Fibroblast of the conjunctiva (primary cell): ENCODE measurements around the gene SYT9.

Experiments used
- DNase-seq: peaks from one replicate; pipeline ENCODE4 v3.0.0-alpha.2; 2010; ENCODE audit warnings: low read depth

Gene SYT9

DNA sequence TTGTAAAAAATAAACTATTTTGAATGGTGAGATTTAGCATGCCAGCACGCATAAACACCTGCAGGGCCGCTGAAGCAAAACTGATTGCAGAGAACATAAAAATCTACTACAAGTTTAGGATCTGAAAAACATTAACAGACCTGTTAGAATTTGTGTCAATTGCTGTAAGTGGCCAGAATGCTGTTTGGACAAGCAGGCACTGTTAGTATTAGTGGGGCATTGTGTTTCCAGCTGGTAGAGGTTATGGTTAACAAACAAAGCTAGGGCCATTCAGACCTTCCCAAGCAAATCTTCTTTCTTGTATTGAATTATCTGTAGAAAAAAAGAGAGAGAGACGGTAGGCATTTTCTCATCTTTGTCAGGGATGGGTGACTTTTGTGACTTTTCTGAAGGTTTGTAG is 176.0 kb downstream of the SYT9 start:
- DNase-seq: no peak

DNA sequence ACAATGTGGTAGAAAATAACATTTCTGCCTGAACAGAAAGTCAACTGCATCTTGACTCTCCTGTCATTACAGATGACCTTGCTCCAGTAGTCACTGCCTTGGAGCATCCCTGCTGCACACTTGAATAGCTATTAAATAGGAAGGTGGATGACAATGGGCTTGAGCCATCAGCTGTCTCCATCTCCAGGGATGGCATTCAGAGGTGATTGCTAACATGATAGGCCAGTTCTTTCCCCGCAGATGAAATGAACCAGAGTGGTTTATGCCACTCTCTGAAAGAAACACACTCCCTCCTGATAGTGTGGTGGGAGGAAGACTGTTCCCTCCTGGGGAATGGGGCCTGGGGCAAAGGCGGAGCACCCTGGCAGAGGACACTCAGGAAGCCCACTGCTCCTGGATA is 176.5 kb downstream of the SYT9 start:
- DNase-seq: no peak

DNA sequence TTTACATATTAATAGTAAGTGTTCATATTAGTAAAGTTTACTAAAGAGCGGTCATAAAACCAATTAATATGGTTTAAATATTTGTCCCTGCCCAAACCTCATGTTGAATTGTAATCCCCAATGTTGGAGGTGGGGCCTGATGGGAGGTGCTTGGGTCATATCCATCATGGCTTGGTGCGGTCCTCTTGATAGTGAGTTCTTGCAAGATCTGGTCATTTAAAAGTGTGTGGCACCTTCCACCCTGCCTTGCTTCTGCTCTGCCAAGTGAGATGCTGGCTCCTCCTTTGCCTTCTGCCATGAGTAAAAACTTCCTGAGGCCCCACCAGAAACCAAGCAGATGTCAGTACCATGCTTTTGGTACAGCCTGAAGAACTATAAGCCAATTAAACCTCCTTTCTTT is 178.8 kb downstream of the SYT9 start:
- no peak for DNase-seq

DNA sequence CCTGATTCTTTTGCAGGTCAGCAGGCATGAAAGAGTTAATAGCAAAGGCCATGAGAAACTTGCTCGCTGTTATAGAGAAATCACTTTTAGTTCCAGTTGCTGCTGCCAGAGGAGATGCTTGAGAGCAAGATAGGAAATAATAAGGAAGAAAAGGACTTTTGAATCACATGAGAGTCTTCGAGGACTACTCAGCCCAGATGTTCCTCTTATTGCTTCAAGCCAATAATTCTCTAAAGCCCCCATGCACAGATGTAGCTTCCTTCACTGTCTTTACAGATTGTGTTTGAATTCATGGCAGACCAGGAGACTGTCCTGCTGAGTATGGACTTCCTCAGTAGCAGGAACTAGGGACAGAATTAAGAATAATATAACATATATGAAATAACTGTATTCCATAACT is 183.5 kb downstream of the SYT9 start:
- no peak for DNase-seq

DNA sequence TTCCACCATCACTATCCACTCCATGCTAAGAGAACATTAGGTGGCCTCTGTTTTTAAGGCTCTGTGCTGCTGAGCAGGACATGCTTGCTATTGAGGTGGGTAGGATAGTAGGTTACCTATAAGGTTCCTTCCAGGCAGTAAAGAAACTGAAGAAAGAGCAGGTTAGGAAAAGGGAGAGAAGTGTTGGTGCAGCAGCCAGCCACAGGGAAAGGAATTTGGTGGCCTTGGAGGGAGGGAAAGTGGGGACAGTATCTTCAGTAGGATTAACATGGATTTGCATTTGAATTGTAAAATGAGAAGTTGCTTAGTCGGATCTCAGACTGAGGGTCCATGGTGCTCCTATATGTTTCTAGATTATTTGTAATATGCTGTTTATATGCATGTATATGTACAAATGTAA is 184.4 kb downstream of the SYT9 start:
- no peak for DNase-seq

DNA sequence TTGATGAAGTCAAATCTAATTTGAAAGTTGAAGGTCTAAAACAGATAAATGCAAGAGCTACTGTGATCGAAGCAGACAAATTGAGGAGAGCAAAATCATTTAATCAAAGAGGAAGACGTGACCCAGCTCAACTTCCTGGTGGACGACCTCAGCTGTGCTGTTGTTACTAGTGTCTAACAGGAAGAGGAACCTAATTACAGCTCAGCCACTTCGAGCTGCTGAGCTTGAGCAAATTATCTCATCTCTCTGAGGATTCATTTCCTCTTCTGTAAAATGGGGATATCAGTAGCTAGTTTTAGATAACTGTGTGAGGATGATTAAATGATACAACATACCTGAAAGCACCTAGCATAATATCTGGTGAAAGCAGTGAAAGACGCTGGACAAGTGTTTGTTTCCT is 185.0 kb downstream of the SYT9 start:
- DNase-seq: no peak

DNA sequence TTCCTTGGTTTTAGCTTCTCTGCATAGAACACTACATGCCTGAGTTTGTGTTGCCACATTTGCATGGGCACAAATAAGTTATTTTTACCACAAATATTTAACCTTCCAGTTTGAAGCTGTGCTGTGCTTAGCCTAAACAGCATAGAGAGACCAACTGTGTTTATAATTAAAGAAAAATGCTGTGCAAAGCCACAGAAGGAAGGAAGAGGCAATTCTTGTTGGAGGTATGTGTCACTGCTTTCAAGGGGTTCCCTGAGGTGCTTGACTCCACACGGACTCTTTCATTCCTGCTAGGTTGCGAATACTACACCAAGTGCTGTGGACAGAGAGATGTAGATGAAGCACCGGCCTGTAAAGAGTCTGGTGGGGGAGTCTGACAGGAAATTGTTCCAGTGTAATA is 186.0 kb downstream of the SYT9 start:
- DNase-seq: no peak

DNA sequence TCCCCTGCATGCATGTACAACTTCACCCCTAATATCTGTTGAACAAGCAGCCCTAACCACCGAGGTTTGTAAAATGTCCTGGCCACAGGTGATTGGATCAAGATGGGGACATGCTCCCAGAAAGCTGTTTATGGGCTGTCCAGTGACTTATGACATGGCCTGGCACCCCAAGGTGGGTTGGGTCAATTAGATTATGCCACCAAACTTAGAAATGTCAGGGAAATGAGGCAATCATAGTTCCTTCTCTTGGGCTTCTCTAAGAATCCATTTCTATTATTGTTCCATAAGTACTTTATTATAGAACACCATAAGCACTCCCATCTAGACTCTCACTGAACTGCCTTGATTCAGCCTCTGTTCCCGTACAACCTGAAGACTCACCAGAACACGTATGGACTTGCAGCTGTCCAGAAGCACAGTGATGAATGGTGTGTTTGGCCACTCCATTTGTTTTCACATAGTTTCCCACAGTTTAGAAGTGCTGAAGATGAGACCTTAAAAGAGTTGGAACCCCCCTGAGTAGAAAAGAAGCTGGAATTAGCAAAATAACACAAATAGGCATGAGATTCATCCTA is 188.1 kb downstream of the SYT9 start:
- DNase-seq: no peak

DNA sequence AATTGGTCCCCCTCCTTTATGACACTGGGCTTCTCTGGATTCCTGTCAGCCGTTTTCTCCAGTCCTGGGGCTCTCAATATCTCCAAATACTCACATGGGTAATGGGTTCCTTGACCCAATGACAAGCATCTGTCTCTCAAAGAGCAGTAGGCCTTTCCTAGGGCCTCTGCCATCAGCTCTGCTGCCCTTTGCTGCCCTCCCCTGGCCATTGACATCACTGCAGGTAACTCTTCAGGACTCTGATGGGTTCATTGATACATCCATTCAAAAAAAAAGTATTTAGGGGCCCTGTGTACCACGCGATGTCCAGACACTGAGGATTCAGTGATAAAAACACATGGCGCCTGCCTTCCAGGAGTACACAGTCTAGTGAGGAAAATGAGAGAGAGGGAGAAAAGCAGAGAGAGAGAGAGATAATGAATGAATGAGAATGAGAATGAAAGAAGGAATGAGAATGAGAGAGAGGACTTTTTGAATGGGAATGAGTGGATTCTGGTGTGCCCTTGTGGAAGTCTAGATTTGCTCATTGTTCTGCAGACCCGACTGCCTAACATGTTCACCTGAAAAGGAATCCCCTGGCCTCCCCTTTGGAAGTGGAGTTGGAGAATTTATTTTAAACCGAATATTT is 191.0 kb downstream of the SYT9 start:
- DNase-seq: peak; percentile 31

DNA sequence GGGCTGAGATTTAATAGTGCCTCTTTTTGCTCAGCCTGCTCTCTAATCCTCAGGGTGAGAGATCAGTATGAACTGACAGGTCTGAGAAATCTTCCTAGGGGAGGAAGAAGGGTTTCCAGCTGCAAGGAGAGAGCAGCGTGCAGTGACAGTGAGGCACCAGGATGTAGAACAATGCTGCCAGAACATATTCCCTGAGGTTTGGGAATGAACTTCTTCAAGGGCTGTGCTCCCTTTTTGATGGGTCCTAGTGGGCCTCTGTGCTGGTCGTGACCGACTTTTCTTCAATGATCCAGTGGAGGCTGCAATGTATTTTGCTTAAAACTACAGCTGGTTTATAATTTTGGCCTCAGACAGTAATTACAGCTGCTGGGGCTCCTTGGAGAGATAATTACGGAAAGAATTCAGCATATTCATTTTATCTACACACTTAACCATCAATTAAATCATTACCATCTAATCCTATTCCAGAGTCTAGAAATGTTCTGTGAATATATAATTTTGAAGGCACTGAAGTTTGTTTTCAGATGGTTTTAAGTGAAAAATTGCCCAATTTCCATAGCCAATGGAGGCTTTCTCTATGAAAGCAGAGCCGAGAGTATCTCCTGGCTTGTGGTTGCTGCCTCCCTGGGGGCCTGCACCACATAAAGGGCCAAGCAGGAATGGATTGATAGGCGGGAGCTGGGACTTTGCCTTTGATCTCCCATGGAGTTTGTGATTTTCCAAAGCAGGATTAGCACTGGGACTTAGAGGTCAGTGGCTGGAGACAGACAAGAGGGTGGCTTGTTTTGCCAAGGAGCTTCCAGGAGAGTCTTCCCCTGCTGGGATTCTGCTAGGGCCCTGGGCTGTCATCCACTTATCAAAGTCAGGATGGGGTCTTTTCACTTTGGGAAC is 192.6 kb downstream of the SYT9 start:
- DNase-seq: no peak

DNA sequence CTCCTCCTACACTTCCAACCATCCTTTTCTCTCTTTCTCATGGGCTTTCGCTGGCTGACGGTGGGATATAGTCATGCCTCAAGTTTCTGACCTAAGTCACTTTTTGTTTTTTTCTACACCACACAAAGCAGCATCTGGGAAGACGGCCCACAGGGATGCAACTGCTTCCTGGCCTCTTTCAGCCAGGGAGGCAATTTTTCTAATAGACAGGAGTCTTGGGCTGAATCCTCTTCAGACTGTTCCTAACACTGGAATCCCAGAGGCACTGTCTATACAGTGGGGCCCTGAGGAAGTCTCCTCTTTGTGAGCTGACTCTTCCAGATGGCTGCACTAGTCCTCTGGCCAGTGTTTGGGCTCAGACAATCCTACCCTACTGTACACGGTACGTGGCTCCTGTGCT is 193.9 kb downstream of the SYT9 start:
- DNase-seq: no peak

DNA sequence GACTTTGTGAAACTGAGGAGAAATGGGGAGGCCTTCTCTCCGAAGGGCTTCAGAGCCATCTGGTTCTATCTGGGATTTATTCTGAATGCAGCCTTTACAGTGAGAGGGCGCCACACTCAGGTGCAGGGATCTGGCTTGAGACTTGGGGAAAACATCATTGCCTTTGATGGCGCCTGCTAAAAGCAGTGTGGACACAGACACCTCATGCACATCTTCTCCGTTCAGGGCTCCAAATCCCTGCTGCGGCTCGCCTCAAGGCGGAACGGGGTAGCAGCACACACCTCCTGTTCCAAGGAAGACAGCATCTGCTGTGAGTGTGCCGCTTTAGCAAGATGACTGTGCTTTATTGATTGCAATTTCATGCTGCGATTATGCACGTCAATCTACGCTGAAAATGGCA is 196.5 kb downstream of the SYT9 start:
- DNase-seq: no peak

DNA sequence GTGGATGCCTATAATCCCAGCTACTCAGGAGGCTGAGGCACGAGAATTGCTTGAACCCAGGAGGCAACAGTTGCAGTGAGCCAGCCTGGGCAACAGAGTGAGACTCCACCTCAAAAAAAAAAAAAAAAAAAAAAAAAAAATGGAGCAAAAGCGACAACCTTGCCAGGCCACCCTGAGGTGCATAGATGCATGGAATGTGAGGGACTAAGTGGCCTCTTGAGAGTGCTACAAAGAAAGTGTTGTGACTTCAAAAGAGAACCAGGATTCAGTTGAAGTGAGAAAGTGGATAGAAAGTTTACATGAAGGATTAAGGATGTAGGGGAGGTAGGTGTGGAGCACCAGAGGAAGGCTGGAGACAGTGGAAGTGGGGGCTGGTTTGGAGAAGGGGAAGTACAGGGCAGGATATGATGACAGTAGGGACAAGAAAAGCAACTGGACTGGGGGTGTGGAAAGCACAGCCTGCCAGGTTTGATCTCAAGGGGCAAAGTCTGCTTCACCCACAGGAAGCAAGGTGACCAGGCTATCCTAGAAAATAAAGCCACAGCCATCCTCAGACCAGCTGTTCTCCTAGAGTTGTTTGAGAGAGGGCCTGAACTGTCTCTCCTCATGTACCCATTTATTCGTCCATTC is 197.6 kb downstream of the SYT9 start:
- no peak for DNase-seq

DNA sequence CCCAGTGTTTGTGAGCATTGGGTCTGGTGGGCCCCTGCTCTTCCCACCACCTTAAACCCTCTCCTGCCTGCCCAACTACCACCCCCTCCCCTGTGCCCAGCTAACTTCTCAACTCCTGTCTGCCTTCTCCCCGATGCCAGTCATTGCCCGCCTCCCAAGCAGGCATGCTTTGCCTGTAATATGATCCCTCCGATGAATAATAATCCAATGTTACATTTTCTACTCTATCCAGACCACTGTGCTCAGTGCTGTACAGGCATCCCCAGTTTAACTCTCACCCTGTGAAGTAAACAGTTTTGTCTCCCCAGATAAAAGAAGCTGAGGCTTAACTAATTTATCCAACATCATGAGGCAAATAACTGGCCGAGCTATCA is 198.1 kb downstream of the SYT9 start:
- DNase-seq: no peak

DNA sequence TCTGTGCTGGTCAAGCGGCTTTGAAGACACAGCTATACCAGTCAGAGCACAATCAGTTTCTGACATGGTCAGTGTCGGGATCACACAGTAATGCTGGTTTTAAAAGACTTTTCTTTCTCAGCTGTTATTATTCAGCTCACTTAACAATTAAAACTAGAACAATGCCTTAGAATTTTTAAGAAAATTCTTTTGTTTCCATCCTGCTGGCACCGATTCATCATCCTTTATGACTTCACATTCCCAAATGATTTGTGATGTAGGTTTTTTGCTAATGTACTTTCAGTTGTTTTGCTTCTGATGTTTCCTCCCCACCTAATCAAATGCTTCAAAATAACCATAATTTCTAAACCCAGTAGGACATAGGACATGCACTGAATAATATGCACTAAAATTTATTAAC is 199.1 kb downstream of the SYT9 start:
- DNase-seq: no peak

DNA sequence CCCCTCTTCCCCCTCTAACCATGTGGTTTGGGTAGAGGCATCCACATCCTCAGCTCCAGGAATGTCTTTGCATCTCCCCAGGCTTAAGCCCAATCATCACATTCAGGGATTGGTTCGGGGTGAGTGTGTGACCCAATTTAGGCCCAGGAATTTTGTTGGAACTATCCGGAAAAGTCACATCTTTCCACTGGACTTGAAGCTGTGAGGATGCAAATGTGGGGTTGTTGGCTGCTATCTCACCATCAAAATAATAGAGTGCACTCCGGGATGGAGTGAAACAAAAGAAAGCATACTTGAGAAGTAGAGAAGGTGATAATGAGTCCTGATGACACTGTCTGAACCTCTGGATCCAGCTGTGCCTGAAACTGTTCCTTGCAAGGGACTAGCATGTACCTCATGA is 199.8 kb downstream of the SYT9 start:
- DNase-seq: no peak

DNA sequence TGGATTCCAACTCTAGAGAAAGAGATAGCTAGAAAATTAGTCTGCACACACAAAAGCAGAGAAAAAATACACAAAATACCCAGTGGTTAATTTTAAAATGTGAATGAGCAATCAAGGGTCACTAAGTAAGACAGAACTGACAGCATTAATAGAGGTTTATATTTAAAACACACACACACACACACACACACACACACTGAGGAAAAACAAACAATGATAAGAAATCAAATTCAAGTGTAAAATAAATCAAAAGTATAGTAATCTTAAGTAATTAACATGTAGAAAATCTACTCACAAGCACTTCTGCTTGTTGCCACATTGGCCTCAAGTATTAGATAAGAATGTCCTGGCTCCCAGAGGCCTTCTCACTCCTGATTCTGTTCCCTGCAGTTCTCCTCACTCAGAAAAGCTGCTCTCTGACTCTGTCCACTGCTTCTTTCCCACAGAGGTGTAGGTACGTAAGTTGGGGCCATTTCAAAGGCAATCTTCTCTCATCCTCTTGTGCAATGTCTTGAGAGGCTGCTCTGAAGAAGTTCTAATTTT is 200.3 kb downstream of the SYT9 start:
- no peak for DNase-seq

DNA sequence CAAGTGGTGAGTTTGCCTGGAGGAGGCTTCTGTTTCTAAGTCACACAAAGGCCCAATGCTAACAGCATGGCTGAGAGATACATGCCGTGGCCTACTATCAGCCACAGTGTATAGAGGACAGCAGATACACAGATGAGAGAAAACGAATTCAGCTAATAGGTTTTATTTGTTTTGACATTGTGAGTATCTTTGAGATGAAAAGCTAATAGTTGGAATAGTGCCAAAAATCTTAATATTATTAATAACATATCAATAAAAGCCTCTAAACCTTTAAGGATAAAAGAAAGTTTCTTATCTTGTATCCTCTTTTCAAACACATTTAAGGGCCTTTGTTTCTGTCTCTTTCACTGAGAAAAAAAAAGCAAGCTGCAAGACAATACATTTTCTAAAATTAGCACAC is 203.2 kb downstream of the SYT9 start:
- DNase-seq: no peak

DNA sequence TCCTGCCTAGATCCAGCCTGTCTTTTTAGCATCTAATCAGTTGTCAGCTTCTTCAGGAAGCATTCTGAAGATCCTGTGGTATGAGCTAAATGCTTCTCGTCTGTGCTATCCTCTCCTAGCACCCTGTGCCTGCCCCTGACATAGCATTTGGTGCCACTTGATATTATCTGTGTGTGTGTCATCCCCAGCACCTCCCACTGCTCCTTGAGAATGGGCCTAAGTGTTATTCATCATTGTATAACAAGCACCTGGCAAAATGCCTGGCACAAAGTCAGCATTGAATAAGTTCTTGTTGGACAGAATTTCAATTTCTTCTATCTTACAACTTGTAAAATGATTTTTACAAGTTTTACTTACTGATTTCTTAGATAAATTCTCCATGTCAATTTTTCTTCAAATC is 205.5 kb downstream of the SYT9 start:
- DNase-seq: no peak

DNA sequence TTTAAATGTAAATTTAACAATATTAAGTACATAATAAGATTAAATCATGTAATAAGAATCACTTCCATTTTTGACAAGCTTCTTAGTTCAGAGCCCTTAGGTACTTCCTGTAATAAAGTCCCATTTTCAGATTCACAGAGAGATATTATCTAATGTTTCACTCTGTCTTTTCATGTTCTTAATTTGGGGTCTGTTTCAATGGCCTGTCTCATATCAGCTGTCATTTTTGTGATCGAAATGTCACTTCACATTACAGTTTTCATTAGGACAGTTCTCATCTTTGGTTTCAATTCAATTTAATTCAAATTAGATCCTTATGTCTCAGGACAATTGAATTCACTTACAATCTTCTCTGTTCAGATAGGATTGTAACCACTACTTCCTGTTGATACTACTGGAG is 211.0 kb downstream of the SYT9 start:
- no peak for DNase-seq

DNA sequence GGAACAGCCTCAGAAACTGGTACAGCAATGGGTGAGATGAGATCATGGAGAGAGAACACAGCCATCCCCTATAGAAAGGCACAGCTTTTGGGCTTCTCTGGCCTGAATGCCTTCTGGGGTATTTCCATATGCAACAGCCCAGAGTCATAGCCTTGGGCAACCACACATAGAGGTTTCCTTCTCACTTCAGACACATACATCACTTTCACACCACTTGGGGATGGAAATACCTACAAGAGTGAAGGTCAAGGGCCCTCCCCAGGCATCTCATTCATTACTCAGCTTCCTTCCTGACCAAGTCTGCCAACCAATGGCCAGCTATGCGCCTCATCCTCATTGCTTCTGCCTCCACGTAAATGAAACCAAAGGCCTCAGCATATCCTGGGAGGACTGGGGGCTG is 215.9 kb downstream of the SYT9 start:
- no peak for DNase-seq

DNA sequence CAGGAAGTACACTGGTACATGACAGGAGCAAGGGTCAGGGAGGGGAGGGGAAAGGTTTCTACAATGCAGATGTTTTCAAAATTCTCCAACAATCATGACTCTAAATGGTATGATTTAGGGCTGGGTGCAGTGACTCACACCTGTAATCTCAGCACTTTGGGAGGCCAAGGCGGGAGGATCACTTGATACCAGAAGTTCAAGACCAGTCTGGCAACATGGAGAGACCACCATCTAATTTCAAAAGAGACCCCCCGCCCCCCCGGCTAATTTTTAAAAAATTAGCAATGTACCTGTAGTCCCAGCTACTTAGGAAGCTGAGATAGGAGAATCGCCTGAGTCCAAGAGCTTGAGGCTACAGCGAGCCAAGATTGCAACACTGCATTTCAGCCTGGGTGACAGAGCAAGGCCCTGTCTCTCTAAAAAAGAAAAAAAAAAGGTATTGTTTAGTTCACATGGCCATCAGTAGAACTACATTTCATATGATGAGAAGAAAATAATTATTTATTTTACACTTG is 217.7 kb downstream of the SYT9 start:
- no peak for DNase-seq

DNA sequence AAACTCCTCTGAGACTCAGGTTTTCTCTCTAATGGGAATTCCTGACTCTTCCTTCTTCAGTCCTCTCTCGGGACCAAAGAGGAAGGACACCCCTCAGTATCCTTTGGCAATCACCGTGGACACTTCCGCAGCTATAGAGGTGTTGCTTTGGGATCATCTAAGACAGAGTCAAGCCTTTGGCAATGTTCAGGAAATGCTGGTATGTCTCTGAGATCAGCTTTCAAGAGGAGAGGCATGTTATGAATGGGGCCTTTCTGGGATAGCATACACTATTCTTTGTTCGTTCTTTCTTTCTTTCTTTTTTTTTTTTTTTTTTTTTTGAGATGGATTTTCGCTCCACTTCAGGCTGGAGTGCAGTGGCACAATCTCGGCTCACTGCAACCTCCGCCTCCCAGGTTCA is 219.4 kb downstream of the SYT9 start:
- no peak for DNase-seq
